ENCODE data around the gene ANGEL1. TPM values are rescaled to one million over a fixed set of nuclear protein-coding genes. Genes with fewer than 3 reads are reported as not detected.

ANGEL1 gene
- total and polyA plus RNA-seq, 9 of the 15 experiments (the other 6 are each of a cell fraction or from before 2014, with no cell fraction given): 2.1 to 22.2 (median 7.3) TPM

DNA sequence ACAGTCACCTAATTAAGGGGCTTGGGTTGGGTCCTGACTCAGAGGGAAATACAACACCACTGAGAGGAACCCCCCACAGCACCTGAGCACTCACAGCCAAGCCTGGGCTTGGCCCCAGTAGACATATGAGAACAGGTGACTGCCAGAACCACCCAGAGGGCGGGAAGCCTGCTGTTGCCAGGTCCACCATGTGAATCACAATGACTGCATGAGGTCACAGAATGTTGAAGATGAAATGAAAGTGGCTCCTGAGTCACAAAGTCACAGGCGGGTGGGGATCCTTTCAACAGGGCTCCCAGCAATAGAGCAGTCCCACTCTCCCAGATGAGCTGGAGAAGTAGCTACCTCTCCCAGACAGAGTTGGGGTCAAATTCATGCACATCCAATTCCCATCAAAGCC is 13.4 kb upstream of the ANGEL1 start, which contains the start of gene LRRC74A:
Gene LRRC74A (plus strand): TSS at position 287 of the 400 bp plus-strand sequence. CDS start 290 bp downstream, outside the sequence.
- Histone ChIP-seq H3K27ac (ENCODE audit: extremely low read depth, low read depth, low read length) (no peak within 1 kb of the TSS), H3K4me2 (ENCODE audit: insufficient read depth, low read length) (no peak within 1 kb of the TSS), H3K27me3 (ENCODE audit: control insufficient read depth in 2 of 2, insufficient read depth in 2 of 2, low read length in 2 of 2) (peaks cover 13 to 47% of the 10 kb centered on the region in 2 experiments; a peak in 4 of 5 replicates), H4K20me1 (replicated peaks; ENCODE audit: control insufficient read depth, insufficient read depth, low read length) (no peaks in the 10 kb centered on the region), H3K79me2 (ENCODE audit: control insufficient read depth, insufficient read depth, low read length) (no peaks in the 10 kb centered on the region), H2AFZ (ENCODE audit: low read depth, low read length) (no peak within 1 kb of the TSS), H3K9me1 (ENCODE audit: control insufficient read depth, insufficient read depth, low read length) (no peaks in the 10 kb centered on the region), H3K9me3 (replicated peaks; ENCODE audit: control insufficient read depth, insufficient read depth, low read depth, low read length) (no peaks in the 10 kb centered on the region), H3K9ac (ENCODE audit: insufficient read depth in 1 of 2, low read depth in 2 of 2, low read length in 2 of 2) (no peak within 1 kb of the TSS), H3K36me3 (ENCODE audit: control insufficient read depth, insufficient read depth, low read length) (no peaks in the 10 kb centered on the region), H3K4me3 (no peak within 1 kb of the TSS), H3K4me1 (replicated peaks in 1 of 2; ENCODE audit: control insufficient read depth in 2 of 2, insufficient read depth in 2 of 2, low read length in 2 of 2) (no peaks in the 10 kb centered on the region)
- WGBS (ENCODE audit: insufficient coverage, low coverage, missing lambda C conversion rate): 0% methylated on average over 2 of the region's 2 CpGs
- TF ChIP-seq PYGO2 (tag; IDR thresholded peaks at IDR 0.05): no peak
- TF ChIP-seq, protein P1, sequence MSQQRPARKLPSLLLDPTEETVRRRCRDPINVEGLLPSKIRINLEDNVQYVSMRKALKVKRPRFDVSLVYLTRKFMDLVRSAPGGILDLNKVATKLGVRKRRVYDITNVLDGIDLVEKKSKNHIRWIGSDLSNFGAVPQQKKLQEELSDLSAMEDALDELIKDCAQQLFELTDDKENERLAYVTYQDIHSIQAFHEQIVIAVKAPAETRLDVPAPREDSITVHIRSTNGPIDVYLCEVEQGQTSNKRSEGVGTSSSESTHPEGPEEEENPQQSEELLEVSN (IDR thresholded peaks at IDR 0.05; ENCODE audit: borderline replicate concordance in 1 of 2, extremely low read depth in 1 of 2, insufficient read depth in 1 of 2, insufficient read length in 1 of 2, low read depth in 1 of 2, low read length in 1 of 2, poor library complexity in 1 of 2, severe bottlenecking in 1 of 2): peak in 1 of 2 experiments; percentile 33
- TF ChIP-seq ZNF668 (CRISPR knock-in tag; IDR thresholded peaks at IDR 0.05): no peak
- no peak for TF ChIP-seq PTRF (tag; IDR thresholded peaks at IDR 0.05)
- TF ChIP-seq SREBF1 (IDR thresholded peaks at IDR 0.05; ENCODE audit: borderline replicate concordance, low read depth, low read length): no peak
- TF ChIP-seq MED1 (CRISPR knock-in tag; IDR thresholded peaks at IDR 0.05; ENCODE audit: borderline replicate concordance): no peak
- TF ChIP-seq, protein P2, sequence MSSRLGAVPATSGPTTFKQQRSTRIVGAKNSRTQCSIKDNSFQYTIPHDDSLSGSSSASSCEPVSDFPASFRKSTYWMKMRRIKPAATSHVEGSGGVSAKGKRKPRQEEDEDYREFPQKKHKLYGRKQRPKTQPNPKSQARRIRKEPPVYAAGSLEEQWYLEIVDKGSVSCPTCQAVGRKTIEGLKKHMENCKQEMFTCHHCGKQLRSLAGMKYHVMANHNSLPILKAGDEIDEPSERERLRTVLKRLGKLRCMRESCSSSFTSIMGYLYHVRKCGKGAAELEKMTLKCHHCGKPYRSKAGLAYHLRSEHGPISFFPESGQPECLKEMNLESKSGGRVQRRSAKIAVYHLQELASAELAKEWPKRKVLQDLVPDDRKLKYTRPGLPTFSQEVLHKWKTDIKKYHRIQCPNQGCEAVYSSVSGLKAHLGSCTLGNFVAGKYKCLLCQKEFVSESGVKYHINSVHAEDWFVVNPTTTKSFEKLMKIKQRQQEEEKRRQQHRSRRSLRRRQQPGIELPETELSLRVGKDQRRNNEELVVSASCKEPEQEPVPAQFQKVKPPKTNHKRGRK (tag; IDR thresholded peaks at IDR 0.05): no peak
- no peak for TF ChIP-seq IFI16 (CRISPR knock-in tag; IDR thresholded peaks at IDR 0.05)
- DNase-seq (ENCODE audit: extremely low read depth in 1 of 4, low spot score in 3 of 4) (no peak), FAIRE-seq (no peak), ATAC-seq (no peak)
- CTCF ChIA-PET (ENCODE audit: low intra/inter-chr PET ratio): no interaction called here
- in situ Hi-C loops (cut with MboI) (no loop called here), intact Hi-C loops (cut with micrococcal nuclease) (no loop called here)
- BruUV-seq (replicated peaks): no TSS peak
- POLR2A ChIA-PET: interaction anchor here (0.6 to 1.0 kb wide), 2 partner anchors 8 to 1144 kb away, joined by 3 read pairs; no protein-coding TSS in a partner anchor

Data from K562 (cell line).